BLaER1 (cell line): ENCODE data around the gene FAF1.

Source experiments
- H3K27ac ChIP-seq: shearing (Covaris generic); formaldehyde crosslinking; 2 replicates; pipeline ENCODE4 v1.8.1; 2022
- H3K27me3 ChIP-seq: shearing (Covaris generic); formaldehyde crosslinking; 2 replicates; pipeline ENCODE4 v1.8.1; 2022
- H3K36me3 ChIP-seq: shearing (Covaris generic); formaldehyde crosslinking; 2 replicates; pipeline ENCODE4 v1.8.1; 2022
- H3K4me1 ChIP-seq: shearing (Covaris generic); formaldehyde crosslinking; 2 replicates; pipeline ENCODE4 v1.8.1; 2022
- H3K4me2 ChIP-seq: shearing (Covaris generic); formaldehyde crosslinking; 2 replicates; pipeline ENCODE4 v1.8.1; 2022
- H3K4me3 ChIP-seq: shearing (Covaris generic); formaldehyde crosslinking; 2 replicates; pipeline ENCODE4 v1.8.1; 2022
- H3K9ac ChIP-seq: shearing (Covaris generic); formaldehyde crosslinking; 2 replicates; pipeline ENCODE4 v1.8.1; 2022
- H3K9me3 ChIP-seq: shearing (Covaris generic); formaldehyde crosslinking; 2 replicates; pipeline ENCODE4 v1.8.1; 2022
- H4K20me1 ChIP-seq: shearing (Covaris generic); formaldehyde crosslinking; 2 replicates; pipeline ENCODE4 v1.8.1; 2022
- Cebpa-rat ChIP-seq: shearing (Covaris generic); IDR thresholded peaks from 2 replicates; pipeline ENCODE4 v1.8.1; 2022

Gene FAF1

GRCh38 chr1:50978852-50979781 lies 19.1 kb upstream of the FAF1 start:
- Histone ChIP-seq H4K20me1 (peaks cover 59% of the 10 kb centered on the region), H3K4me1 (peaks cover 16% of the 10 kb centered on the region), H3K9me3 (no peaks in the 10 kb centered on the region), H3K9ac (no peak overlapping the region), H3K4me2 (no peak overlapping the region), H3K36me3 (no peaks in the 10 kb centered on the region), H3K27me3 (peaks cover 80% of the 10 kb centered on the region), H3K4me3 (no peak overlapping the region), H3K27ac (no peak overlapping the region)
- no peak for TF ChIP-seq Cebpa-rat

DNA sequence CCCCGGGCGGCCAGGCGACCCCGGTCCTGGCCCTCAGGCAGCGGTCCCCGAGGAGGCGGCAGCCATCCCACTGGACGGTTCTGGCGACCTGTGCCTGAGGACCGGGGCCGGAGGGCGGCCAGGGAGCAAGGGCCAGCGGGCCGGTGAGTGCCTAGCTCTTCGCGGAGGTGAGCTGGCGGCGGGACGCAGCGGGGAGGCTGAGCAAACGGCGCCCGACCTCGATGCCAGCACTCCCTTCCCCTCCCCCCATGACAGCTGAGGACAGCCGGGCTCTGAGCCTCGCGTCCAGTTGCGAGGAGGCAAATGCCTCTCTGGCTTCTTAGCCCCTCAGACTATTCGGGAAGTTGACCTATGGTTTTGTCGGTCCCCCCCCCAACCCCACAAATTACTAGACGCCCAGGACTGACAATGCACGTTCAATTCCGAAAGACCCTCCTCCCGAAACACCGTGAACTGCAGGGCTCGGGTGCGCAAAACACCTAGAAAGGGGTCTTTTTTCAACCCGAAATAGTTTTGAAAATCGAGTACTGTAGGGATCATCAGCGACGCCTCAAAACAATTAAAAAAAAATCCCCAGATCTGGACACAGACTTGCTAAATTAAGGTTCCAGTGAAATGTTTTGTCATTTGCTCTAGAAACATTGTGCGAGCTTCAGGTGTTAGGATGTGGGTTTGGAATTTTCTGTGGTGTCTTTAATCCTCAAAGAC lies 18.2 kb upstream of the FAF1 start:
- TF ChIP-seq Cebpa-rat, result no peak
- H3K4me3 ChIP-seq, result peak overlapping the region; percentile 45
- H4K20me1 ChIP-seq, result peaks cover 67% of the 10 kb centered on the region
- no peaks in the 10 kb centered on the region for H3K36me3 ChIP-seq
- no peaks in the 10 kb centered on the region for H3K9me3 ChIP-seq
- H3K4me1 ChIP-seq, result peaks cover 16% of the 10 kb centered on the region
- peaks cover 86% of the 10 kb centered on the region for H3K27me3 ChIP-seq
- no peak overlapping the region for H3K27ac ChIP-seq
- no peak overlapping the region for H3K9ac ChIP-seq
- H3K4me2 ChIP-seq, result peak overlapping the region; percentile 72

DNA sequence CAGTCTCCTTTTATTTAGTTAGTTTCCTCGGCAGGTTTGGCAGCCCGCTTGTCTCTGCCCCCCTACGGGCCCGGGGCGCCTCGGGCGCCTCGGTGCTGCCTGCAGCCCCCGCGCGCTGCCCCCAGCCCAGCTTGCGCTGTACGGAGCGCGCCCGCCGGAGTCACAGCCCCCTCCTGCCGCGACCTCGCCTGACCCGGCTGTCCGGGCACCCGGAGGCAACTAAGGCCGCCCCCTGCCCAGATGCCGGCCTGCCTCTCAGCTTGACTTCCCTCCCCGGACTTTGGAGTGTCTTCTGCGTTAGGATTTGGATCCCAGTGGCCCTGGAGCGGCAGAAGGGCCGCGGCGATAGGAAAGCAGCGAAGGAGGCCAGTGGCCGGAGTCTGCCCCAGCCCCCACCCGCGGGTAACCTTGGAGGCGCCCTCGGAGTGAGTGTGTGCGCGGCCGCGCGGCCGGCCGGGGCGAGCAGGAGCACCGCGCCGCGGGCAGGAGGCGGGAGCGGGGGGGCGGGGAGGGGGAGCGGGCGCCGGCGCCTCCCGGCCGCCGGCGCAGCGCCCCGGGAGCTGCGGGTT lies 17.6 kb upstream of the FAF1 start:
- Histone ChIP-seq H3K4me3 (peak overlapping the region; percentile 45), H3K9me3 (no peaks in the 10 kb centered on the region), H3K4me1 (peaks cover 16% of the 10 kb centered on the region), H3K4me2 (peak overlapping the region; percentile 72), H3K27ac (no peak overlapping the region), H3K27me3 (peaks cover 91% of the 10 kb centered on the region), H3K9ac (no peak overlapping the region), H4K20me1 (peaks cover 74% of the 10 kb centered on the region), H3K36me3 (no peaks in the 10 kb centered on the region)
- no peak for TF ChIP-seq Cebpa-rat

- TF ChIP-seq Cebpa-rat, result no peak
- H3K4me3 ChIP-seq, result peak overlapping the region; percentile 45
- peaks cover 16% of the 10 kb centered on the region for H3K4me1 ChIP-seq
- no peaks in the 10 kb centered on the region for H3K36me3 ChIP-seq
- peaks cover 79% of the 10 kb centered on the region for H4K20me1 ChIP-seq
- peaks cover 94% of the 10 kb centered on the region for H3K27me3 ChIP-seq
- no peak overlapping the region for H3K27ac ChIP-seq
- no peaks in the 10 kb centered on the region for H3K9me3 ChIP-seq
- no peak overlapping the region for H3K9ac ChIP-seq
- peak overlapping the region; percentile 72 for H3K4me2 ChIP-seq
These were observed 17.0 kb upstream of the FAF1 start for GRCh38 chr1:50976890-50977574.

DNA sequence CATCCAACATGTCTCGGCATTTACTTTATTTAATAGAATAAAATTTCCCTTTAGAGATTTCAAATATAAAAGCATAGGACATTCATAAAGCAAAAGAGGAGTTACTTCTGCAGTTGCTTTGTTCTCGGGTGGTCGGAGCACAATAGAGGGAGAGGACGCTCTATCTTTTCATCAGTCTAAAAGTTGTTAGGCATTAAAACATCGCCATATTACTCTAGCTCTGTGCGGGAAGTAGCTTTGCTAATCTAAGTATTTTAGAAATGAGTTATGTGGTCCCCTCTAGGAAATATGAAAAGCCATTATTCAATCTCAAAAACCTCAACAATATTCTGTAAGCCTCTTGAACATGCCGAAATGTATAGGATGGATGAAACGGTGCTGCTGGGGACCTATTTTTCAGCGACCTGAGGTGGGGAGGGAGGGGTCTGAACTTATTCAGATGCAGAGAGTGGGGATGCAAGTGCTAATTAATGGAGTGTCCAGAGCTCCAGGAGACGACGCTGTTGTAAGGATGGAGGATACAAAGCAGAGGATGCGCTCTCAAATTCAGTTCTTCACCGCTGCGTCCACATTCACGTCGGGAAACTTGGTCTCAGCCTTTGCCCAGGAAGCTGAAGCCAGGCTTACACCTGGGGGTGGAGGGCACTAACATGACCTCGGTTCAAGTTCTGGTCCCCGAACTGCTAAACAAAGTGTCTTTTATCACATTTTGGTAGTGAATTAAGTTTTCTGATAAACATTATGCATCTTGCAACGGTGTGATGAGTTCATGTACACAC lies 16.2 kb upstream of the FAF1 start:
- peaks cover 94% of the 10 kb centered on the region for H3K27me3 ChIP-seq
- TF ChIP-seq Cebpa-rat, result no peak
- no peak overlapping the region for H3K4me3 ChIP-seq
- H3K27ac ChIP-seq, result no peak overlapping the region
- H3K9ac ChIP-seq, result no peak overlapping the region
- peaks cover 86% of the 10 kb centered on the region for H4K20me1 ChIP-seq
- H3K4me1 ChIP-seq, result peaks cover 16% of the 10 kb centered on the region
- no peaks in the 10 kb centered on the region for H3K9me3 ChIP-seq
- no peak overlapping the region for H3K4me2 ChIP-seq
- no peaks in the 10 kb centered on the region for H3K36me3 ChIP-seq

DNA sequence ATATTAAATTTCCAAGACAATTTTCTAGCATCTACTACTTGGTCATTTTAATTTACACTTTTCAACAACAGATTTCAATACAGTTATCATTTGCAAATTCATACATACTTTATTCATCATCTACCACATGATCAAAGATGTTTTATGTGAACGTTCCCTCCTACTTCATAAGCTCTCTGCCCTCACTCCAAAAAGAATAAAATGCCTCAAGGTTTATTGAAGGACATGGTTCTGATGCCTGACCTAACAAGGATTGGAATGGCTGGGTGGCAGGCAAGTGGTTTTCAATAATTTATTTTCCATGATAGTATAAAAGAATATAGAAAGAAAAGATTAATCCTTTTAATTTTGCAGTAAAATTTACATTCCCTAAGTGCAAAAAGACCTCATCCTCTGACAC lies 15.4 kb upstream of the FAF1 start:
- Histone ChIP-seq H3K27me3 (peaks cover 97% of the 10 kb centered on the region), H3K4me1 (peaks cover 17% of the 10 kb centered on the region), H3K9me3 (no peaks in the 10 kb centered on the region), H3K4me3 (no peak overlapping the region), H3K27ac (no peak overlapping the region), H3K36me3 (no peaks in the 10 kb centered on the region), H3K9ac (no peak overlapping the region), H3K4me2 (no peak overlapping the region), H4K20me1 (peaks cover 95% of the 10 kb centered on the region)
- no peak for TF ChIP-seq Cebpa-rat

DNA sequence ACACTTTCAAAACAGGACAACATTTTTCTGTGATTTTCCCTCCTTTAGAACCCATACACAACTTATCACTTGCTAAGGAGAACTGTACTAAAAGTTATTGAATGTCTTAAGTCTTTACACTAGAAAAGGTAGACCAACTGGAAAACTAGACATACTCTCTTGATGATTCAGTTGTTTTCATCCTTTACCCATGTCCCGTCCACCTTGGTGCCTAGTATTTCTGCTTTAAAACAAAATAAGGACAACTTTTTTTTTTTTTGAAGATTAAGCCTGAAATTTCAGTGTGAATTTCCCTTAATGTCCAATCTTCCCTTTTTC lies 14.5 kb upstream of the FAF1 start:
- Histone ChIP-seq H3K27ac (no peak overlapping the region), H3K4me2 (no peak overlapping the region), H3K4me3 (no peak overlapping the region), H3K9ac (no peak overlapping the region), H4K20me1 (peaks cover 98% of the 10 kb centered on the region), H3K4me1 (peaks cover 25% of the 10 kb centered on the region), H3K9me3 (no peaks in the 10 kb centered on the region), H3K36me3 (no peaks in the 10 kb centered on the region), H3K27me3 (peaks cover 97% of the 10 kb centered on the region)
- TF ChIP-seq Cebpa-rat, result no peak

DNA sequence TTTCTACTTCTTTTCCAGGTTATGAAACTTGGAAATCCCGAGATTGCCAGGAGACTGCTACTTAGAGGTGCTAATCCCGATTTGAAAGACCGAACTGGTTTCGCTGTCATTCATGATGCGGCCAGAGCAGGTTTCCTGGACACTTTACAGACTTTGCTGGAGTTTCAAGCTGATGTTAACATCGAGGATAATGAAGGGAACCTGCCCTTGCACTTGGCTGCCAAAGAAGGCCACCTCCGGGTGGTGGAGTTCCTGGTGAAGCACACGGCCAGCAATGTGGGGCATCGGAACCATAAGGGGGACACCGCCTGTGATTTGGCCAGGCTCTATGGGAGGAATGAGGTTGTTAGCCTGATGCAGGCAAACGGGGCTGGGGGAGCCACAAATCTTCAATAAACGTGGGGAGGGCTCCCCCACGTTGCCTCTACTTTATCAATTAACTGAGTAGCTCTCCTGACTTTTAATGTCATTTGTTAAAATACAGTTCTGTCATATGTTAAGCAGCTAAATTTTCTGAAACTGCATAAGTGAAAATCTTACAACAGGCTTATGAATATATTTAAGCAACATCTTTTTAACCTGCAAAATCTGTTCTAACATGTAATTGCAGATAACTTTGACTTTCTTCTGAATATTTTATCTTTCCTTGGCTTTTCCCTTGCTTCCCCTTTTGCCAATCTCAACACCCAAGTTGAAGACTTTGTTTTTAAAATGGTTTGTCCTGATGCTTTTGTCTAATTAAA lies 14.0 kb upstream of the FAF1 start:
- Histone ChIP-seq H3K27me3 (peaks cover 97% of the 10 kb centered on the region), H3K4me2 (no peak overlapping the region), H3K4me1 (peaks cover 31% of the 10 kb centered on the region), H3K36me3 (no peaks in the 10 kb centered on the region), H3K27ac (no peak overlapping the region), H3K9me3 (no peaks in the 10 kb centered on the region), H3K4me3 (no peak overlapping the region), H3K9ac (no peak overlapping the region), H4K20me1 (peaks cover 98% of the 10 kb centered on the region)
- TF ChIP-seq Cebpa-rat, result no peak

DNA sequence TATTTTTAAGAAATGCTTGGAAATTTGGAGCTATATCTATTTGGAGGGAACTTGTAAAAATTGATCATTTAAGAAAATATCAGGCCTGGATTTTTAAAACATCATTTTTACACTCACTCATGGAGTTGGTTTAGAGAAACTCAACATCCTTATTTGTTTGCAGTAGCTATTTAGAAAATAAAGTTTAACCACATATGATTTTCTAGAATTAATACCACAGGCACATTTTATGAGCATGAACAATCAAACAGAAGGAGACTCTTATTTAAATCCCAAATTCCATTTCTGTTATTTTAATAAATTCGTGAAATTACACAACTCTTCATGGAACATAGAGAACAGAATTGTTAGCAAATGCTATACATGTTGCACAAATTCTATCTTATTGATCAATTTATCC lies 13.2 kb upstream of the FAF1 start:
- no peak overlapping the region for H3K27ac ChIP-seq
- peaks cover 32% of the 10 kb centered on the region for H3K4me1 ChIP-seq
- no peak for TF ChIP-seq Cebpa-rat
- no peaks in the 10 kb centered on the region for H3K9me3 ChIP-seq
- H4K20me1 ChIP-seq, result peaks cover 94% of the 10 kb centered on the region
- no peak overlapping the region for H3K4me3 ChIP-seq
- H3K36me3 ChIP-seq, result no peaks in the 10 kb centered on the region
- H3K27me3 ChIP-seq, result peaks cover 93% of the 10 kb centered on the region
- H3K9ac ChIP-seq, result no peak overlapping the region
- H3K4me2 ChIP-seq, result no peak overlapping the region
